Measurements from ENCODE around the gene RBKS.

The RBKS gene

DNA sequence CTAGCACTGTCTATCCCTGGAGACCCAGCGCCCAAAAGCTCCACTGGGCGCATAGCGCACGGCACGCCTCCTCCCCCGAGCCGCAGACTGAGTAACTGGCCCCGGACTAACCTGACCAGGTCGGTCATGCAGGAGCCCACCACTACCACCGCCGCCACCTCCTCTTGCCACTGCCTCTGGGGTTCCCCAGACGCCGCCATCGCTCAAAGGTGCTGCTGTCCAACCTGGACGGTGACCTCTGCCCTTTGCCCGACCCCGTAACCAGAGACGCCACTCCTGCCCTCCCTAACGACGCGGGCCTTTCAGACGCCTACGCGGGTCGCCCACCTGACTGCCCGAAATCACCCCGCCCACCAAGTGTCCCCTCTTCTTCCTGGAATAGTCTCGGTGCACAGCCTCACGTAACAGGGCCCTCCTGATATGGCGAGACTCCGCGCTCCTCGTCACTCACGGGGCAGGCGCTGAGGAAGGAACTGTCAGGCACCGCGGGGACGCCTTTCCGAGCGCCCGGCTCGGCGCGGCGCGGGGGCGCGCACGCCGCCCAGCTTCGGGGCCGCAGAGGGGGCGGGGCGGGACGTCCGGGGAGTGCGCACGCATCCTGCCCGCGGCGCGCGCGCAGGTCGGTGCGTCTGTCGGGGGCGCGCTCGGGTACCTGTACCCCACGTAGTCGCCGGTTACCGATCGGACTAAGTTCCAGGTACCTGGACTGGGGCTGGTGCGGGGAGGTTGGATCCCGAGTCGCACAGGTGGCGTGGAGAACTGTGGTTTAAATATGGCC is at the start of gene RBKS, which contains the start of gene BABAM2:
Gene RBKS (minus strand): TSS at position 242 of the 778 bp plus-strand sequence. CDS start 42 bp downstream, at position 200.
Gene BABAM2 (plus strand): TSS at position 584 of the 778 bp plus-strand sequence. CDS start 3,828 bp downstream, outside the sequence.
- DNase-seq: peak; percentile 89 to 91

DNA sequence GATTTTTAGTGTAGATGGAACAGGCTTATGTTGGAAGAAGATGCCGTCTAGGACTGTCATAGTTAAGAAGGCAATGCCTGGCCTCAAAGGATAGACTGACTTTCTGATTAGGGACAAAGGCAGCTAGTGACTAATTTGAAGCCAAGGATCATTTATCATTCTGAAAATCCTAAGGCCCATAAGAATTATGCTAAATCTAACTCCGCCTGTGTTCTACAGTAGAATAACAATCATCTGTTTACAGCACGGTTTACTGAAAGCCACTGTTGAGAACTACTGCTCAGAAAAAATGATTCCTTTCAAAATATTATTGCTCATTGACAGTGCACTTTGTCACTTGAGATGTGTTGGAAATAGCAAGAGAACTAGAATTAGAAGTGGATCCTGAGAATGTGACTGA is 44.8 kb upstream of the RBKS start:
- DNase-seq: no peak

DNA sequence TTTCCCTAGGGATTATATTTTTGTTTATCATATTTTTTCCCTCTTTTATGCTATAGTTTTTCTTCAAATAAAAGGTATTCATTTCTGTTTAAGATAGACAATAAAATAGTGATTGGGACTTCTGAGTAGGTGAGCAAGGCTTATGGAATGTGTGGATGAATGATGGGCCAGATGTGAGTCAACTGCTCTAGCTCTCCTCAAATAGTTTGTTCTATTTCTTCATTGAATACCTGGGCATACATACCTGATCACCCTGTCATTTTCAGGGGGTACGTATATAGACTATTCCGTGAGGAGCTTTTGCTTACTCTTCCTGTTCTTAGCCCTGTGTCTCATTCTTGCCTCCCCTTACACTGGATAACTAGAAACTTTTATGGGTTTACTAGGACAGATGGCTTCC is 42.2 kb upstream of the RBKS start:
- DNase-seq: no peak

DNA sequence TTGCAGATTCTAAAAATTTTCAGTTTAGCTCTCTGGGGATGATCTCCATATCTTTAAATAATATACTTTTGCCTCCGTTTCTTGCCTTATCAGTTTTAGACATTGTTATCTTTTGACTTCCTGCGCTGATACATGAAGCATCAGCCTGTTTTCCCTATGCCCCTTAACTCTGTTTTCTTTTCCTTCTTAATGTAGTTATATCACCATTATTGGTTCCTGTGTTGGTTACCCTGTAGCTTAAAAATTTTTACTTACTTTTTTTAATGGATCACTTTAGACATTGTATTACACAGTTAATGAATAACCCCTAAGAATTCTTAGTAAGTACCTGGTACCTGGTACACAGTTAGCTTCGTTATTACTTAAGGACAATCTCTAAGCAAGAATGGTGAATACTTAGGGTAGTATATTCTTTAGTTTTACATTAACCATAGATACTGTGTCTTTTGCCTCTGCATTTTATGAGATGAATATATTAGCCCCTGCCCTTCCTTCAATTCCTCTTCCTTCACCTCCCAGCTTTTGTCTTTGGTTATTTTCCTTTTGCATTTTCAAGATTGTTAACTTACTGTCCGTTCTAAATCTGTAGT is 41.3 kb upstream of the RBKS start:
- no peak for DNase-seq

DNA sequence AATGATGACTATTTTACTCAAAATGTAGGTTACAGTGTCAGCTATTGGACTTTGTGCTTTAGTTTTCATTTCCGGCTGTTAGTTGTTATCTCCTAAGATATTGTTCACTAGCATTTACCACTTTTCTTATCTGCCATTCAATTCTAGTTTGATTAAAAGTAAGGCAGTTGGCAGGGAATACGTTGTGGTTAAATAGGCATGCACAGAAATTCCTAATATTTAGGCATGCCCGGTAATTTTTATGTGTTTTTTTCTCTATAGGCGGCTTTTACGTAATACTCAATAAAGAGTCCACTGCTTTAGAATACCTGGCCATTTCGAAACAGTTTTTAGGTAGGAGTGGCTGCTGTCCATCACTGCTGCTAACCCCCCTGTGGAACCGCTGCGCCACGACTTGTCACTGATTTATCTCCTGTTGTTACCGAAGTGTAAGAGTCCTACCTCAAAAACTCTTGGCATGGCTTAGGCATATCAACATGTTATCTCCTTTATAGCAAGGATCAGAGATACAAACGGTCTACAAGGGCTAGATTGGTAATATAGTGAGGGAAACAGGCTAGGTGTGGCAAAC is 39.8 kb upstream of the RBKS start:
- DNase-seq: no peak

DNA sequence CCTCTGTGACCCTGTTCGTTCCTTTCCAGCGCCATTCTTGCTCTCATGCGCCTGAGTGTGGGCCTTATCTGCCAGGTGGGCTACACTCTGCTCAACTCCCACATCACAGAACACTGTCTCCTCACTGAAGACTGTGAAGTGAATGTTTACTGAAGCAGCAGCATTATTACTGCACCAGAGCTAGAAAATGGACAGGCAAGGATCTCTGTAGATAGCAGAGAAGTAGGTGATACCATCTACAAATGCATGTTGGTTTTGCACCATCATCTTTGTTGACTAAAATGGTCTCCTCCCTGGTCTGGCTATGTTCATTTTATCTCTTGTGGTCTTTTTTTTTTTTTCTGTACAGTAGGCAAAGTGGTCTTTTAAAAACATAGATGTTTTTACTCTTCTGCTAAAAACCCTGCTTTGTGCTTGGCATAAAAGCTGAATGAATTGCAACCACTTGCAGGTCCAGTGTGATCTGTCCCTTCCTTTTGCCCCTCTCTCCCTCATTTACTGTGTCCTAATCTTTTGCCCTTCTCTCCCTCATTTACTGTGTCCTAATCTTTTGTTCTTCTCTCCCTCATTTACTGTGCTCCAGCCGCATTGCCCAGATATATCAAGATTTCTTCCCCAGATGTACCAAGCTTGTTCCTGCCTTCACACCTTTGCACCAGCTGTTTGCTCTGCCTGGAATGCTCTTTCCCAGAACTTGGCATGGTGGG is 35.7 kb upstream of the RBKS start:
- no peak for DNase-seq

DNA sequence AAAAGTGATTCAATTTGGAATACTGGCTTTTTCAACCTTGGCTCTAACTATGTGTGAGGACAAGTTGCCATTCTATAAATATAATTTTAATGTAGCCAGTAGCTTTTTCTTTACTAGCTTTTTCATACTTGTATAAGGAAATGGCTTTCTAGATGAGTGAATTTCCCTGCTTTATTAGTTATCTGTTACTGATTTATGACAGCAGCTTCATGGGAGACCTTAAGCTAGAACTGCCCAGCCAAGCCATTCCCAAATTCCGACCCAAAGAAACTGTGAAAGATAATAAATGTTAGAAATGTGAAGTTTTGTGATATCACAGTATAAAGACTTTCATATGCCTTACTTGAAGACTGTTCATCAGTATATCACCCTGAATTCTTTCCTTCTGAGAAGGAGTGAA is 32.7 kb upstream of the RBKS start:
- DNase-seq: no peak

DNA sequence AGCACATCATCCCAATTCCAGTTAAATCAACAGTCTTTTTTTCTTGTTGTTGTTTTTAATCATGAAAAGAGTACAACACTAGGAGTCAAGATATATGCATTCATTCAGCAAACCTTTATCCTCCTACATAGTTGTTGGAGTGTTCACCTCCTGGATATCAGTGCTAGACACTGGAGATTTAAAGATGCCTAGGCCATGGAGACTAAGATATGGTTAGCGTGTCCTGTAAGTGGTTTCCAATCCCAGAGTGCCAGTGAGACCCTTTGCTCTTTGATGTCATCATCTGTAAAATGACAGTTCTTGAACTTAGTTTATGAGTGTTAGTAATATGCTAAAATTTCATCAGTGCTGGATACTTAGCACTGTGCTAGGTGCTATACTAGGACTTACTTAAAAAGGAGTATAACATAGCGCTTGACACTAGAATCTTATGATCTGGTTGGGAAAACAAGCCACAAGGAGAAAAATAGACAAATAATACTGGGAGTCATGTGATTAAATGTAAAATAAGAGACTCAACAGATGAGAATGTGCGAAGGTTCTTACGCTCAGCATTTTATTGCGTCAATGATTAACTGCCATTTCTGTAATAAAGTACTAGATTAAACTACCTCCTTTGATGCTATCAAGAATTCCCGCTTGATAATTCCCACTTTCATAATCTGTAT is 31.8 kb upstream of the RBKS start:
- no peak for DNase-seq

DNA sequence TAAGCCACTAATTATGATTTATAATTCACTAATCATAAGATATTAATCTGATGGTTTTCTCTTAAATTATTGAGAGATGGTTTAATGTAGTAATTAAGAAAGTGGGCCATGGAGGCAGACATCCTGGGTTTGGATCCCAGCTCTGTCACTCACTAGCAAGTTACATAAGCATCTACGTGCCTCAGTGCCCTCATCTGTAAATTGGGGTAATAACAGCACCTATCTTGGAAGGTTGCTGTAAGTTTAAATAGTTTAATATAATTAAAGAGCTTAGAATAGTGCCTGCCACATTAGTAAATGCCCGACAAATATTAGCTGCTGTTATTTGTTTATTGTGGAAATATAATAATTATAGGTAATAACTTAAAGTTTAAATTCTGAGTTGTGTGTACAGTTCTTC is 31.2 kb upstream of the RBKS start:
- DNase-seq: no peak

DNA sequence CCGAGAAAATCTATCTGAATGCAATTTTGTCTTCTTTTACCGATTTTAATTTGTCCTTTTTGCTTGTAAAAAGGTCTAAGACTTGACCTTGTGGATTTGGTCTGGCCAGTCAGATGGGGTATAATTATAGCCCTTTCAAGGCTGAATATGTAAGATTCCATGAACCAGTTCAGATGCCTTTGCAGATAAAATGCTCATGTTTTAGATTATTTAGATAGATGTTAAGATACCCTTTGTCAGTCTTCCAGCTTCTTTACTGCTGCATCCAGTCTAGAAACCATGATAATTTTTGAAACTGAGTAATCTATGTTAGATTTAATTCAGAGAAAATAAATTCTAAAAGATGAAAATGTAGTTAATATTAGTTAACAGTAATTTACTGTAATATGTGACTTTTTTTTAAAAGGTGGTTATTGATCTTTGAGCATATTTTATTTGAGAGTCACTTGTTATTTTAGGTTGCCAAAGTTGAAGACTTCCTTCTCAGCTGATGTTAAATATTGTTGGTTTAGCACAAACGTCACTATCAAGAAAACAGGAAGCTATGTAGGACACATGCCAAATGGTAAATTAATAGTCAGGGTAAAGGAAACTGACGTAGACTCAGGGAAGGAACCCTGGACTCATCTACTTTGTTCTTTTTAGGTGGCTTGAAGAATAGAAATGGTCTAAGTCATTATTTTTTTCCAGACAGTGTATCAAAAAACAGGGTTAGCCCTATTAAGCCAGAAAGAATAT is 30.1 kb upstream of the RBKS start:
- DNase-seq: no peak

DNA sequence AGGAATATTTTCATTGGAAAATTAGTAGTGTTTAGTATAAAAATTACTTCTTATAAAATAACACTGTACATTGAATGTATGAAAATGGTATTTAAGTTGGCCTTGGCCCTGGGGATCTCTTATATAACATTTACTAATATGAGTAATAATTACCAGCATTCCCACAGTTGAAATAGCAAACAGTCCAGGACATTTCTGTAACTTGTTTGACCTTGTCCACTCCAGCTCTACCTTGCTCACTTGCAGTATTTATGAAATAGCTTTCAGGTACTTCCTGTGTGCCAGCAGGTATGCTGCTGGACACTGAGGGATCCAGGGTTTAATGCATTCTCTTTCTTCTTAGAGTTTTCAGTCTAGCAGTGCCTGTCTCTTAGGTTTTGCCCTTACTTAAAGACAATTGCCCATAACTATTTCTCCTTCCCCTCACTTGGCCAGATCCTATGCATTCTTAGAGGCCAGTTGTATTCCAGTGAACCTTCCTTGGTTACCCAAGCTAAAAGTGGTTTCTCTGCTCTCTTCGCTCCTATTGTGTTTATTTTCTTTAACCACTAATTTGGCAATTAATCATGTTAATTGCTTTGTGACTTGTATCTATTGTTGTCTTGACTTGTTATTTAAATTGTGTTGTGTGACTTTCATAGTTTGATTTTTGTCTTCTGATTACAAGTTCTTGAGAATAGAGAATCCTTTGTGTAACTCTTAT is 26.3 kb upstream of the RBKS start:
- no peak for DNase-seq

DNA sequence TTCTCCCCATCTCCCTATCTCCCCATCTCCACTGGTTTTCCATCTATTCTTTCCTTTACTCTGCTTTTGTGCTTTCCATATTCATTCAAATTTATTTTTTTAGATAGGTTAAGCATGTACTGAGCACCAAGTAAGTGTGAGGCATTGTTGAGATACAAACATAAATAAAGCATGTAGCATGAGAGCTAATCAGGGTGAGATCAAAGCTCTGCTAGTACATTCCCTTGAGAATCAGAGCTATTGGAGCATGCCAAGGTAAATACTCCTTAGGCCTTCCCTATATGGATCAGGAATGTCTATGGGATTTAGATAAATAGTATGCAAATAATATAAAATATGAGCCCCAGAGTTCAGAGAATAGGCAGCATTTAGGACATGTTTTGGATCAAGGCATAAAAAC is 25.7 kb upstream of the RBKS start:
- no peak for DNase-seq

DNA sequence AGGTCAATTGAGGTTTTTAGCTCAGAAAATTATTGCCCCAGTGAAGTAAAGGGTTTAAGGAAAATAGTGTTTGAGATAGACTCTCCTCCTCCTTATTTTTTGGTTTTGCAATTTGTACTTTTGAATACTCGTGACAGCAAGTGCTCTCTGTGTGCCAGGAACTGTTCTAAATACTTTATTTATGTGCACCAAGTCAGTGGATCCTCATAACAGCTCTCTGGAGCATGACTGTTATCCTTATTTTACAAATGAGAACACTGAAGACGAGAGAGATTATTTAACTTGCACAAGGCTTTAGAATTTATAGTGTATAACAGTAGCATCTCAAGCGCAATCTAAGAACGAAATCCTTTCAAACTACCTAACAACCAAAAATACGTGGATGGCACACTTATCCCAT is 25.0 kb upstream of the RBKS start:
- no peak for DNase-seq

DNA sequence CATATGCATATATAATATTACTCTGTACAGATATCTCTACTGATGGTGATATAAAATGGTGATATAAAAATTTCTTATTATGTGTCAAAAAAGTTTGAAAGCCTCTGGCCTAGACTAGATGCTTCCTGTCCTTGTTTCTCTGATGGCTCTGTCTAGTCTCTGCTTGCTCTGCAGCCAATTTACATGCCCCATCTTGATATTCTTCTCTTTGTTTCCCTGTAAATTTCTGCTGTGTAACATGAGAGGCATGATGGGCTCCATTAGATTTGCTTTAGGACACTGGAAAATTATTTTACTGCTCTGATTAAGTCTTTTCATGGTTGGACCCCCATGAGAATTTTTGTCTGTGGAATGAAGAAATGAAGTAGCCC is 24.6 kb upstream of the RBKS start:
- no peak for DNase-seq

DNA sequence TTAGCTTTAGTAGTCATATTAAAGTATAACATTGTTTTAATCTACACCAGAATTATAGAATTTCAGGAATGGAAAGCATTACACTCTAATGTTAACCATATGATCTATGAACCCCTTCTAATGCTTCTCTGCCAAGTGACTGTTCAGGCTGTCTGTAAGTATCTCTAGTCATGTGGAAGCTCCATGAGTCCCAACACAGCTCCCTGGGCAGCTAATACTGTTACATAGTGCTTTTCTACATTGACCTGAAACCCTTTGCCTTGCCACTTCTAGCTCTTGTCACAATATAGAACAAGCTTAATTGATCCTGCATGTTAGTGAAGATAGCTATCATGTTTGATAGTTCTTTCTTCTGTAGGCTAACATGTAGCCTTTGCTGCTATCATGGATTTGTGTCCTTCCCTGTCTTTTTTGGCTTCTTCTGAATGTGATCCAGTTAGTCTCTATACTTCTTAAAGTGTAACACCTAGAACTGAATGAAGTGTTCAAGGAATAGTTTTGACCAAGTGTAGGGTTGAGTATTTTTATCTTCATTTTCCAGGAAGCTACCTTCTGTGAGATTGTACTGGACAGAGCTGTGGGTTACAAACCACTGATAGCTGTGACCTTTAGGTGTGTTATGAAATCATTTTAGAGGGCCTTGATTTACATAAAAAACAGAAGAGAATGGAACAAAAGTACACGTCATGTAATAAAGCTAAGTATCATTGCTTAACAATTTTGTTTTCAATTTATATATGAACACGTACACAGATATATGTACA is 24.0 kb upstream of the RBKS start:
- no peak for DNase-seq

DNA sequence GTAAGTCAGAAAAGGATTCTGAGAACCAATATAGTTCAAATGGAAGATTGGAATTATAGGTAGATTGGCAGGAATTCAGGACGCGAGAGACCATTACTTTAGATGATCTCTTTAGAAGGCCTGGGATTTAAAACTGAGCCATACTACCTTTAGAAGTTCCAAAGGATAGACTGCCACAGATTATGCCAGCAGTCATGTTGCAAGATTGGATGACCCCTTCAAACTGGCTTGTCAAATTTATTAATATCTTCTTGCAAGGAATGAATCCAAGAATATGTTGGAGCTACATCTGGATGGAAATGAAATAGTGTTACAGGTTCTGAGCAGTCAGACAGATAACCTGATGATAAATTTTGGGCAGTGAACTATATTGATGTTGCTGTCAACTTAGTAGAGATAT is 22.3 kb upstream of the RBKS start:
- DNase-seq: no peak

DNA sequence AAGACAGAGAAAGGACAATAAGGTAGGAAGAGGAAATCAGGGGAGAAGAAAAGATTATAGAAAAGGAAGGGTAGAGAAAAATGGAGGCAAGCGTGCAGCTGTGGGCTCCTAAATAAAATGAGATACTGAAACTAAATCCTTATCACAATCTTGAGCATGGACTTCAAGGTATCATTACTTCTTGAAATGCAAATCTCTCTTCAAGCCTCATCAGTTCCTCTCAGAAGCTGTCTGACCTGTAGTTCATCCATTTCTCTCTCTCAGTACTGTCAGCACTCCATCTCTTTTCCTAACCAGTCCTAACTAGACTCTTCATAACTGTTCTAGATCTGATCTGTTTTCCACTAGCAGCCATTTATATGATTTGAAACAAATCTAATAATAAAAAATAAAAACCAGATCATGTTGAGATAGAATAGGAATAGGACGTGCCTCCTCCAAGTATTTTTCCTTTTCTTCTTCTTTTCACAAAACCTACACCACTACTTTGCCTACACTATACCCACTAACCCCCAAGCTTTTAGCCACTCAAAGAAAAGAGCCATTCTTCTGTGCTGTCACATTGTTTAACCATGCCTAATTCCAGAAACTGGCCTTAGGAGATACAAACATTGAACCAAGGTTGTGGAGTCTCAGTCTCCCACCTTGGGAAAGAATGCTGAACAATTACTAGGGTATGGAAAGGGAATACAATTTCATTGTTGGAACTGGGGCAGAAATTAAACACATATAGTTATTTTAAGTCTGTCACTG is 21.4 kb upstream of the RBKS start:
- DNase-seq: no peak

DNA sequence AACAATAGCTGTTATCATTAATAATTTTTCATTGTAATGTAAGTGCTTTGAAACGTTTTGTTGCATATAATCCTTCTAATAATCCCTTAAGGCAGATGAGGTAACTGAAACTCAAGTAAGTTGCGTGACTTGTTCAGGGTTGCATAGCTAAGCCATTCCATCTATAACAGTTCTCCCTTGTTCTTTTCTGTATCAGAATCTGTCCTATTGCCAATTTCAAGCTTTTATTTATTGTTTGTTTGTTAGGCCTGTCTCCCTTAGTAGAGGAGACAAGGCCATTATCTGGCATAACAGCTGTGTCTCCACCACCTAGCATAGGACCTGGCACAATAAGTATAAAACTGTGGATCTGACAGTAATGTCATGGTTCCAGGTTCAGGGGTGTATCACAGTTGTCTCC is 19.7 kb upstream of the RBKS start:
- DNase-seq: no peak

DNA sequence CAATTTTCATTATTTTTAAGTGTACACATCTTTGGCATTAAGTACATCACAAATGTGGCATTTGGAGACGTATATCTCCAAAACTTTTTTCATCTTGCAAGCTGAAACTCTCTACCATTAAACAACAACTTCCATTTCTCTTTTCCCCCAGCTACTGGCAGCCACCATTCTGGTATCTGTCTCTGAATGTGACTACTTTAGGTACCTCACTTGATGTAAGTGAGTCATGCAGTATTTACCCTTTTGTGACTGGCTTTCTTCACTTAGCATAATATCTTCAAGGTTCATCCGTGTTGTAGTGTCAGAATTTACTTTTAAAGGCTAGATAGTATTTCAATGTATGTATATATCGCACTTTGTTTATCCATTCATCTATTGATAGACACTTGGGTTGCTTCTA is 17.4 kb upstream of the RBKS start:
- no peak for DNase-seq

DNA sequence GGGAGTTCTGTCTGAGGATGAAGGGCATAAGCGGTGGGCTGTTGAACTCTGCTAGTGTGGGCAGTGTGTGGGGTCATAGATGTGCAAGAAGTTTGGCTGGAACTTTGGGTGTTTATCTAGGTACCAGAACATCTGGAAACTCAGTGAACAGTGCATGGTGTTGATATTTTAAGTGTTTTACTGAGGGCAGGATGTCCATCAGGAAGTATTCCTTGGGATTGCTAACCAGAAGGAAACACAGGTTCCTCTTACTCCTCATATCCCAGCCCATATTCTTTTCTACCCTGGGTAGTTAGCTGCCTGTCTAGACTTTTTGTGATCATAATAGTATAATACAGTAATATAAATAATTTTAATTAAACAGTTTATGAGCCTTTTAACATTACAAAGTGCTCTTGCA is 15.9 kb upstream of the RBKS start:
- DNase-seq: no peak

DNA sequence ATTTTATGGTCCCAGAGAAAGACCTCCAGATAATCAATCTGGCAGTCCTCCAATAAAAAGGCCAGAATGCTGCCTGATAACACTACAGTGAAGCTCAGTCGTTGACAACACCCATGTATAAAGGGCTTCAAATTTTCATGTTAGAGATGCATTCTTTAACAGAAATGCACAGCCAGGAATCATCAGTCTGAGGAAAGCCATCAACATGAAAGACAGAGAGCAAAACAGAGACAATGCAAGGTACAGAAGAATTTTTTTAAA is 14.1 kb upstream of the RBKS start:
- DNase-seq: no peak

All from activated CD4-positive, alpha-beta T cell treated with anti-CD3 and anti-CD28 coated beads for 4 hours (primary cell).